ENCODE data around the gene CDKN3. TPM values are rescaled to one million over a fixed set of nuclear protein-coding genes. Genes with fewer than 3 reads are reported as not detected.

Gene CDKN3
- polyA plus RNA-seq, 3 donors = 0.45 to 1.8 (median 0.65) TPM

DNA sequence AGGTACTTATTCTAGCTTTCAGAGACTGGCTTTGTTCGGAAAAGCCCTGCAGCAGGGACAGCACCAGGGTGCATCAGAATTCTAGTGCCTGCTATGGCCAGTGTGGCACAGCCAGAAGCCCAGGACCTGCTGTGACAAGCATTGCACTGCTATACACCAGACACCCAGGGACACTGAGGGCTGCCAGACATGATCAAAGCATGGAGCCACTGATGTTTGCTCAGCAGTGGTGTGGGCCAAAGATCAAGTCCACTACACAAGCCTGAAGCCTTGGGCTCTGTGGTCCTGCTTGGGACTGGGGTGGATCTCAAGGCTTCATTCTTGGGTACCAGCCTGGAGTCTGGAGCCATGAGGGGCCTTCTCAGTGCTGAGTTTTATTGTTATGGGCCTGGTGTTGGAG, 36.1 kb upstream of the CDKN3 start:
- WGBS (ENCODE audit: insufficient coverage) = 92% methylated on average over 1 of the region's 1 CpG
- no peak overlapping the region for H2AFZ ChIP-seq (ENCODE audit: insufficient read depth, low read depth, low read length, poor library complexity, severe bottlenecking)
- no peak overlapping the region for H3K4me3 ChIP-seq (replicated peaks in 1 of 3; ENCODE audit: low read depth in 2 of 3, low read length in 3 of 3)
- no peaks in the 10 kb centered on the region for H3K36me3 Mint-ChIP-seq
- H3K4me2 ChIP-seq (replicated peaks; ENCODE audit: extremely low read depth, low read length, poor library complexity, severe bottlenecking) = no peak overlapping the region
- H3K36me3 ChIP-seq (replicated peaks in 1 of 2; ENCODE audit: control insufficient read depth in 1 of 2, insufficient read depth in 2 of 2, low read length in 2 of 2) = no peaks in the 10 kb centered on the region
- no peaks in the 10 kb centered on the region for H3K4me1 ChIP-seq (ENCODE audit: control insufficient read depth in 1 of 2, insufficient read depth in 2 of 2, low read length in 2 of 2)
- no peak for DNase-seq
- H3K4me3 Mint-ChIP-seq = no peak overlapping the region
- H4K20me1 ChIP-seq (ENCODE audit: insufficient read depth, low read length) = no peaks in the 10 kb centered on the region
- no peak overlapping the region for H3K27ac Mint-ChIP-seq
- H3K79me2 ChIP-seq (ENCODE audit: insufficient read depth, low read length) = no peaks in the 10 kb centered on the region
- H3K9me3 Mint-ChIP-seq = no peaks in the 10 kb centered on the region
- peaks cover 0 to 3% (median 0%) of the 10 kb centered on the region in 3 donors for H3K27me3 Mint-ChIP-seq (ENCODE audit: low read depth in 3 of 3)
- H3K27ac ChIP-seq (ENCODE audit: low read depth in 1 of 2, low read length in 2 of 2) = no peak overlapping the region
- H3K9ac ChIP-seq (ENCODE audit: insufficient read depth, low read length, poor library complexity, severe bottlenecking) = no peak overlapping the region
- intact Hi-C loops (cut with micrococcal nuclease) = no loop called here
- peaks cover 10% of the 10 kb centered on the region for H3K4me1 Mint-ChIP-seq
- no peaks in the 10 kb centered on the region for H3K27me3 ChIP-seq (ENCODE audit: control insufficient read depth in 2 of 2, insufficient read depth in 2 of 2, low read length in 2 of 2)
- no peak for TF ChIP-seq CTCF (IDR thresholded peaks at IDR 0.05)
- H3K9me3 ChIP-seq (replicated peaks in 1 of 2; ENCODE audit: control insufficient read depth in 1 of 2, insufficient read depth in 1 of 2, low read length in 2 of 2) = no peaks in the 10 kb centered on the region

GRCh38 chr14:54362089-54362504, 34.7 kb upstream of the CDKN3 start:
- no peak overlapping the region for H2AFZ ChIP-seq (ENCODE audit: insufficient read depth, low read depth, low read length, poor library complexity, severe bottlenecking)
- intact Hi-C loops (cut with micrococcal nuclease) = no loop called here
- Mint-ChIP-seq H3K27ac (no peak overlapping the region), H3K9me3 (no peaks in the 10 kb centered on the region), H3K36me3 (no peaks in the 10 kb centered on the region), H3K4me1 (peaks cover 10% of the 10 kb centered on the region), H3K4me3 (no peak overlapping the region), H3K27me3 (ENCODE audit: low read depth in 3 of 3) (peaks cover 0 to 2% (median 0%) of the 10 kb centered on the region in 3 donors)
- H4K20me1 ChIP-seq (ENCODE audit: insufficient read depth, low read length) = no peaks in the 10 kb centered on the region
- H3K36me3 ChIP-seq (replicated peaks in 1 of 2; ENCODE audit: control insufficient read depth in 1 of 2, insufficient read depth in 2 of 2, low read length in 2 of 2) = no peaks in the 10 kb centered on the region
- H3K79me2 ChIP-seq (ENCODE audit: insufficient read depth, low read length) = no peaks in the 10 kb centered on the region
- DNase-seq = no peak
- no peak overlapping the region for H3K4me2 ChIP-seq (replicated peaks; ENCODE audit: extremely low read depth, low read length, poor library complexity, severe bottlenecking)
- no peaks in the 10 kb centered on the region for H3K9me3 ChIP-seq (replicated peaks in 1 of 2; ENCODE audit: control insufficient read depth in 1 of 2, insufficient read depth in 1 of 2, low read length in 2 of 2)
- TF ChIP-seq CTCF (IDR thresholded peaks at IDR 0.05) = no peak
- no peak overlapping the region for H3K27ac ChIP-seq (ENCODE audit: low read depth in 1 of 2, low read length in 2 of 2)
- WGBS (ENCODE audit: insufficient coverage) = no CpG with 5 or more reads among the region's 5 CpGs
- no peak overlapping the region for H3K9ac ChIP-seq (ENCODE audit: insufficient read depth, low read length, poor library complexity, severe bottlenecking)
- no peak overlapping the region for H3K4me3 ChIP-seq (replicated peaks in 1 of 3; ENCODE audit: low read depth in 2 of 3, low read length in 3 of 3)
- no peaks in the 10 kb centered on the region for H3K27me3 ChIP-seq (ENCODE audit: control insufficient read depth in 2 of 2, insufficient read depth in 2 of 2, low read length in 2 of 2)
- H3K4me1 ChIP-seq (ENCODE audit: control insufficient read depth in 1 of 2, insufficient read depth in 2 of 2, low read length in 2 of 2) = no peaks in the 10 kb centered on the region
